GM18526 (cell line): ENCODE measurements around the gene SNX3.

Experiments
- POLR2A ChIP-seq: IDR thresholded peaks from 3 replicates; pipeline ENCODE4 v1.6.1; 2011; ENCODE audit not compliant: insufficient read length; ENCODE audit errors: extremely low read depth

SNX3 gene

DNA sequence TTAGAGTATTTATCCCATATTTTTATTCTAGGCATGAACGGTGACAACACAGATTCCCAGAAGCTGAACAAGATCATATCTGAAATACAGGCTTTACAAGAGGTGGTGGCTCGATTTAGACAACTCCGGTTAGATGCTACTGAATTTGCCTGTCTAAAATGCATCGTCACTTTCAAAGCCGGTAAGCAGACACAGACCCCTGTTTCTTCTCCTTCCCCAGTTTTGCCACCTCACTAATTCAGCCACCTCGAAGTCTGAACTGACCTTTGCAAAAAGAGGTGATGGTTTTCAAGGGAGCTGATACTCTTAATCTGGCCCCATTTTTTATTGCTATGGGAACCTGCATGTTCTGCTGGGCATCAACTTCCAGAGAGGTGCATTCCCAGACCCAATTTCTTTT is 80.1 kb downstream of the SNX3 start:
- TF ChIP-seq POLR2A, result no peak

DNA sequence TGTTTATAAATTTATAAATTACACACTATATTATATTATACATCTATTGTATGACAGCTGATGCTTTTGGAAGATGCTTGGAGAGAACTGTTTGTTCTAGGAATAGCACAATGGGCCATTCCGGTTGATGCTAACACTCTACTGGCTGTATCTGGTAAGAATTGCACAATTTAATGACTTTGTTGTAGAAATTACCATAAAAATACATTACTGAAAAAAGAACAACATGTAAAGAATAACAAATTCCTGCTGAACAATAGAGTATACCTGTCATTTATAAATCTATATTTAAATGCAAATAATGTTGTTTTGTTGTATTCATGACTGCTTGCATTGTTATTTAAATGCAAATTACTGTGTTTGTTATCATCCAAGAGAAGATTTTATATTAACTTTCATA is 80.6 kb downstream of the SNX3 start:
- TF ChIP-seq POLR2A, result no peak

DNA sequence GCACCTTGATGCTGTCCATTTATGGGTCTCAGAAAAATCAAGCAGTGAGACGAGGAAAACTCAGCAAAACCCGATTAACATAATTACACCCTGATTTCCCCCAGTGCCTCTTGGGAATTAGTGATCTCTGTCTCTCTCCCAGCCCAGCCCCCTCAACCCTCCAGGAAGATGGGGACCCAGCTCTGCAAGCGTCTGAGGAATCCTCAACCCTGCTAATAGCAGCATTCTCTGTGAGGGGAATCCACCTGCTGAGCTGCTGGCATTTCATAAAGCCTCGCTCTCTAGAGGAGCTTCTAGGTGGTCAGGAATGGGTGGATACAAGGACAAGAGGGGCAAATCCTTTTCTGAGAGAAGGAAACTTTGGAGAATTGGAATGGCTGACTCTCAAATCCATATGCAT is 81.1 kb downstream of the SNX3 start:
- TF ChIP-seq POLR2A, result no peak

DNA sequence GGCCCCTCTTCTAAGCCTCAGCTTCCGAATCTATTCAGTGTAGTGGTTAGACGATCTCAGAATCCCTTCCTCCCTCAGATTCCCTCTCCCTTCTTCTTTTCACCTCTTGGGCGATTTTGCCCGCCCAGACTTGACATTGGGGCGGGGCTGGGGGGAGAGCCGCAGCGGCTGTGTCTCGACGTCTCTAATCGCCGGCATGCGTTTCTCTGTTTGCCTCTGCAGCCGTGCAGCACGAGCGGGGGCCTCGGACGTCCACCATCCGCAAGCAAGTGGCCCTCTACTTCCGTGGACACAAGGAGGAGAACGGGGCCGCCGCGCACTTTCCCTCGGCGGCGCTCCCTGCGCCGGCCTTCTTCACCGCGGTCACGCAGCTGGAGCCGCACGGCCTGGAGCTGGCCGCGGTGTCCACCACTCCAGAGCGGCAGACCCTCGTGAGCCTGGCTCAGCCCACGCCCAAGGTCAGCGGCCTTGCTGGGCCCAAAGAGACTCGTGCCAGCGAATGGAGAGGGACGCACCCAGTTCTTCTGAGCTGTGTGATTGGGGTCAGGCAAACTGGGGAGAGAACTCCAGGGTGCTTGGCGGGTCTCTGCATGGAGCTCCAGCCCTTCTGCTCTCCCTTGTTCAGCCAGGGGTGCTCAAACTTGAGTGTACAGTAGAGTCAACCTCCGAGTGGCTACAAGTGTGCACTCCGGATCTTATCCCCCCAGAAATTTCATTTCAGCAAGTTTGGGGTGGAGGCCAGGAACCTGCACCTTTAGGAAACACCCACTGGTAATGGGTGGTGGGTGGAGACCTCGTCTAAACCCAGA is 84.4 kb downstream of the SNX3 start:
- no peak for TF ChIP-seq POLR2A

DNA sequence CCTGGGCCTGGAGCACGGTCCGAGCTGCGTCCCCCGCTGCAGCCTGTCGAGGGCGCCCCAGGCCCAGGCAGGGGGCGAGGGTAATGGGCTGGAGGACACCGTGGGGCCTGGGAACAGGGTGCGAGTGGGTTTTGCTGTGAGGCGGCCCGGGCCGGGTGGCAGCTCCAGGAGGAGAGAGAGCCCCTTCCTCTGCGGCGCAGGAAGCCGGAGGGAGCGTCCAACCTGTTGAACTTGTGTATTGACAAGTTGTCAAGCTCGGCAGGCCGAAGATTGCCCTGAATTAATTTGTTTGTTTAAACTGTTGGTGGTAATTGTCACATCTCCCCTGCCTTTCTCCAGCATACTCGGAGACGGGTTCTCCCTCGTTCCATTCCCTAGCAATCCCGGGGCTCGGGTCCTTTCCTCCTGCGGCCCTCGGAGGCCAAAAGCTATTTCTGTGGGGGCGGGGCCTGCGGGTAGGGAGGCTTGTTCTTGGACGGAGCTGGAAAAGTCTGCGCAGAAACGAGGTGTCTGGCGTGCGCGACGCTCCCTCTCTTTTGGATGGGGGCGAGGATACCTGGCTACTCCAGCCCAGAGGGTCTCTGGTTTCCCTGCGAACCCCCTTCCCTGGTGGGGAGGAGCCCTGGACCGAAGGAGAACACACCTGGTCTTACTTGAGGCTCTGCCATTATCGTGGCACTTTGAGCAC is 85.1 kb downstream of the SNX3 start:
- no peak for TF ChIP-seq POLR2A

DNA sequence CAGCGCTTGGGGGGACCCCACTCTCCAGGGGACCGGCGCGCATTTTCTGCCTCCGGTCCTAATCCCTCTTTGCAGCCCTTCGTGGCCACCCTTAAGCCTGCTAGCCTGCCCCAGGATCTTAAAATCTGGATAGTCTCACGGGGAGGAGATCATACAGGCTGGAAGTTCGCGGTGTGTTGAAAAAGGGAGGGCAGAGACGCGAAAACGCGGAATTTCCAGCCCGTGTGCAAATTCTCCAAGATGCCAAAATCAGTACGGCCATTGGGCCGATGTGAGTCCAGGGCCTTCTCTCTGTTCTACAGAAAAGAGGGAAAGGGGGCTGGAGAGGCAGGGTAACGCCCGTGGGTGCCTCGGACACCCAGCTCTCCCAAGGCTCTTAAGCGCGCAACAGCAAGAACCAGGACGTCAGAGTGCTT is 85.7 kb downstream of the SNX3 start:
- TF ChIP-seq POLR2A, result no peak

DNA sequence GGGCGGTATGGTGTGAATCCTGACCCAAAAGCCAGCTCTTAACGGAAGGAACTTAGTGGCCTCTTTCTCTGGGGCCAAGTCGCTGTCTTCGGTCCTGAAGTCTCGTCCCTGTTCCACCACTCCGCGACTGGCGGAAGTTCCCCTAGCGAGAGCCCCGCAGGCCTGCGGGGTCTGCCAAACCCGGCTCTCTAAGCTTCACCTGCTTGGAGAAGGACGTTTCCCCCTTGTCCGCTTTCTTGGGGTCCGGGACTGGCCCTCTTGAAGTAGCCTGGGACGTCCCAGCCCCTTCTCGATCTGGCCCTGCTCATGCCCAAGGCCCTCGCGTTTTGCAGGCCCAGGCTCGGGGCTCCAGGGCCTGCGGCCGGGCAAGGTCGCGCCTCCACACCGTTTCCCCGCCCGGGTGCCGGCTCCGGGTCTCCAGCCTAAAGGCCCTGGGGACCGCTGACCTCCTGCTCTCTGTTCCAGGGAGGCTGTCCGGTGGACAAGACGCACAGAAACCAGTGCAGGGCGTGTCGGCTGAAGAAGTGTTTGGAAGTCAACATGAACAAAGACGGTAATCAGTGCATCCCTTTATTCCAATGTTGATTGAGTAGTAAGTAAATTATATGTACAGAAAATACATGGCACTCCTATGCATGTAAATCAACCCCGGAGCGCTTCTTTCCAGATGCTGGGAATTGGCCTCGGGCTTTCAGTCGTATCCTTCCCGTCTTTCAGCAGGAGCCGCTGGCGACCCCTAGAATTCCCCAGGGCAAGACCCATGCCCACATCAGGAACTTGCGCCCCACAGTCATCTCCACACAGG is 86.3 kb downstream of the SNX3 start:
- TF ChIP-seq POLR2A, result no peak

DNA sequence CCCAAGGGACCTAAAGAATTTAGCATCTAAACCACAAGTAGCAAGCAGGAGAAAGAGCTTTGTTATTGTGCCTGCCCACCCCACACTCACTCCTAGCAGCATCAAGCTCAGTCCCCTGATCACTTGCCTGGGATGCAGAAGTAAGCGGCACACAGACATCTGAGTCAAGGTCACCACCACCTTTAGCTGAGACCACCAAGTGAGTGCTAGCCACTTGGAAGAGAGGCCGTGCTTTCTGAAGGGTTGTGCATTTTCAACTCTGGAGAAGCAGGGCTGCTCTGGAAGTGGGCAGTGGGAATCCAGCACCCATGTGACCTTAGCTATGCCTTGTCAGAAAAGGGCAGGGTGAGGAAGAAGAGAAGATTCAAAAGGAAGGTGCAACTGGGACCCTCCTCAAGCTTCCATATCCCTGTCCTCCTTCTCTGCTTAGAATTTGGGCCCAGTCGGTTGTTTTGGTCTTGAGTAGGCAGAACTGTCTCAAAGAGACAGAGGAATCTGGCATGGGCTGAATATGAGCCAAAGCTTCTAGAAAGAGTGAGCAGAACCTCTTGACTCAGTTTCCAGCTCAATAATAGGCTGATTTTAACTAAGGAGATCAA is 88.8 kb downstream of the SNX3 start:
- TF ChIP-seq POLR2A, result no peak

DNA sequence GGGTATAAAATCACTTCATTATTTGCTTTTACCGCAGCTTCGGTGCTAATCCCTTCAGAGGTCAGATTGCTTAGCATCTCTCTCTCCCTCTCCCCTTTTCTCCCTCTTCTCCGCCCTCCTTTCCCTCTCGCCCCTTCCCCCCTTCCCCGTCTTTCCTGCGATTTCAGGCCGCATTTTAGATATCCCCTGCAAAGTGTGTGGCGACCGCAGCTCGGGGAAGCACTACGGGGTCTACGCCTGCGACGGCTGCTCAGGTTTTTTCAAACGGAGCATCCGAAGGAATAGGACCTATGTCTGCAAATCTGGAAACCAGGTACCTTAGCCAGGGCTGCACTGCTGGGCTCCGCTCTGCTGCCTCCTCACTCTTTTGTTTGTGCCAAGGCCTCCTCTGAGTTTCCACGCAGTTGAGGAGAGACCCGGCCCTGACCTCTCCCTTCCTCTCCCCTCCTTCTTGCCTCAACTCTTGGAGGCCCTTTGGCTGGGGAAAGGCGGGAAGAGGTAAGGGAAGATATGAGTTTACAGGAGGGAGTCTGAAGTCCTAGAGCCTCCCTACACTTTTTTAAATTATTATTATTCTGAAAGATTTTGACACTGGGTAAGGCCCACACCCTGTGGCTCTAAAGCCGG is 89.4 kb downstream of the SNX3 start:
- TF ChIP-seq POLR2A, result no peak

DNA sequence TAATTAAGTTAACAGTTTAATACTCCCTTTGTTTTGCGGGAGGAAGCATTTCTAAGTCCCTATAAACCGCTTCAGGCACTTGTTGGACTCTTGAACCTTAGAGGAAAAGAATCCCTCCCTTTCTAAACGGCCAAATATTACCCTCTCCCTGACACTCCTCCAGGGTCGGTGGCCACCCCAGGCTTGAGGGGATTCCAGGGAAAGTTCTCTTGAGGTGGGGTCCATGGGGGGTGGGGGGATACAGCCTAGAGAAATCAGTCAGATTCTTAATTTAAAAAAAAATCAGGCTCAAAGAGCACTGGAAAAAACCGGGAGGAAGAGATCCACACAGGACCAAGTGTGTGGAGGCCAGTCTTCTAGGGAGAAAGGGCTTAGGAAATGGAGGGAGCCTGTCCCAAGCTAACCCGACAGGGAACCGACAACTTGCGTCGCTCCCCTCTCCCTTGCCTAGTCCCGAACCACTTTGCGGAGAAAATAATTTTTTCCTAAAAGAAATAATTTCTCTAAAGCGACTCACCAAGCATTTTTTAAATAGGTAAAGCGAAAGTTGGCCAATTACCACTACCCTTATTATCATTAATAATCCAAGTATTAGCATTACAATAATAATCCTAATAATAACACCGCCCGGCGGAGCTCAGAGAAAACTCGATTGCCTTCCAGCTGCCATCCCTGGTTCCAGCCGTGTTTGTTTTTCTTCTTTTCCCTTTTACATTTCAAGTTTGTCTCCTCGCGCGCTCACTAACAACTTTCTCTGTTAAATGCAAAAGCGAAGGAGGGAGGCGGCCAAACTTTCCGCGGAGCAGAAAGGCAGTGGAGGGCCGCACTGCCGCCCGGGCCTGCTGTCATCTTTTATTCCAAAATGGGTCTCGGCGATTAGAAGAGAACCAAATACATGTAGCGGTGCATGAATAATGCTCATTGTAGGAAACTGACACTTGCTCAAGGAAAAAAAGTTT is 90.2 kb downstream of the SNX3 start:
- no peak for TF ChIP-seq POLR2A

DNA sequence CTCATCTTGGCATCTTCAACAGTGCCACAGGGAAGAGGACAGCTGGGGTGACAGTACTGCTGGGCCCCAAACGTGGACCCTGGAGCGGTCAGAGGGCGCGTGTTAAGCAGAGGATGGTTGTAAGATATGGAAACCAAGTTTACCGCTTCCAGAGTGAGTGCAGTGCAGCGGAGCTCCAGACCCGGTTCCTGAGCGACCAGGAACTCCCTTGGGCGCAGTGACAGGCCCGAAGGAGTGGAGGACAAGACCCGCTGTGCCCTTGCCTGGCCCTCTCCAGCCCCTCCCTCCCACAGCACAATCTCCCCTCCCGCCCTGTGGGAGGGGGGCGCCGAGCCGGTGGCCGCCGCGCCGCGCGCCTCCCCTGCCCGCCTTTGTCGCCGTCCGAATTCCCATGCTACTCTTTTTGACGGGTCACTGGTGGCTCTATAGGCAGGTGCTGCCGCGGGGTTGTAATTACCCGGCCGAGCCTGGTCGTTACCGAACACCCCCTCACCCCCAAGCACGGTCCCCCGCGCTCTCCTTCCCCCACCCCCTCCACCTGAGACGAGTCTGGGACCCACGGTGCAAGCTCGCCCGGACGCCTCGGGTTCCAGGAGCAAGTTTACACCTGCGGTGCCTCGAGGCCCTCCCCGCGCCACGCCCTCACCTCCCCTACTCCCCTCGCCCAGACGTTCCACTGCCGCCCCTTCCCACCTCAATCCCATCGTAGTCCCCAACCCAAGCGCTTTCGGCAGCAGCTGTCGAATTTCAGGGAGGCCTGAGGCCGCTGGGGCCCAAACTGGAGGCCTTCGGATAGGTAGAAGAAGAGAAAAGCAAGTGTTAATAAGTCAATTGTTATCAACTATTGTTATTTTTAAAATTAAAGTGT is 91.1 kb downstream of the SNX3 start:
- no peak for TF ChIP-seq POLR2A

DNA sequence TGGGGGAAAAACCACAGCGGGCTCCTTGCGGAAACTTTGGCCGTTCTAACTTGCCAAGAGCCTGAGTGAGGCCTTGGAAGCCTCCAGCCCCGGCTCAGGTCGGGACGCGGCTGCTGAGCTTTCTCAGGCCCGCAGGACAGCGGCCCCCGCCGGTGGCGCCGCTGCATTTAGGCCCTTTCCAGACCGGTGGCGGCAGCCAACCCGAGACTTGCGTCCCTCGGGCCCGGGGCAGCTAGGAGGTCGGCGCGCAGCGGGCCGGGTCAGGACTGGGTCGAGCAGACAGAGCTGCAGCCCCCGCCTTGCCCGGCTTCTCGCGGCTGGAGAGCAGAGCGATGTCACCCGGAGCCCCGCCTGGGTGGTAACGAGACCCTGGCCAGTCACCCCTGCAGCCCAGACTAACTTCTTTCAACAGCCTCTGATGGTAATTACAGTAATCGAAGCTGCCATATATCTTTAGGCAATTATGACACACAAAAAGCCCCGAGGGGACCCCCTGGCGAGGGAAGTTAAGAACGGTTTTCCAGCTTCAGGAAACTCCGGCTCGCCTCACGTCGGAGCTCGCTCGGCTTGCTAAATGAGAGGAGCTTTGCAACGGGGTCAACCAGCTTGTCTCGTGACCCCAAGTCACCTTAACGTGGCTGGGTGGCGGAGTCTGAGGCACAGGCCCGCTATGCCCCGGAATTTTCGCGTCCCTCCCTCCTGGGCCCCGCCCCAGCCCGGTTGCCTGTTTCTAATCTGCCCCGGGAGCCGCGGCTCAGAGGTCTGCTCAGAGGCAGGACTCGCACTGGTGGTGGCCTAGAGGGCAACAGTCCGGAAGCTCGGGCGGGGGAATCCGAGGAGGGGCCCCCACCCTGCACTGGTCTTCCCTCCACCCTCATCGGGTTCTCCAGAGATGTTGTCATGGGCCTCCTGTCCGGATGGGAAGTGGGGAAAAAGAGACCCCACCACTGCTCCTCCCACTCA is 92.1 kb downstream of the SNX3 start:
- TF ChIP-seq POLR2A, result no peak
